HL-60 (cell line): ENCODE data around the gene PRDM11.

Experiments used
- CTCF ChIP-seq: IDR thresholded peaks from one replicate; pipeline ENCODE4 v1.5.1; 2011; ENCODE audit warnings: low read length, control low read depth, inconsistent platforms; ENCODE audit not compliant: insufficient read depth
- GABPA ChIP-seq: IDR thresholded peaks from 2 replicates; pipeline ENCODE4 v1.6.1; 2012; ENCODE audit warnings: low read depth
- POLR2AphosphoS5 ChIP-seq: IDR thresholded peaks from 2 replicates; pipeline ENCODE4 v1.6.1; 2012; ENCODE audit warnings: low read depth
- REST ChIP-seq: IDR thresholded peaks from 2 replicates; pipeline ENCODE4 v1.6.1; 2012; ENCODE audit warnings: low read depth; ENCODE audit not compliant: insufficient replicate concordance

- TF ChIP-seq CTCF (no peak), POLR2AphosphoS5 (no peak), GABPA (no peak), REST (no peak)
Observed at GRCh38 chr11:45154276-45154675, 7.8 kb downstream of the PRDM11 start.
